ENCODE measurements around the gene TMTC1.

TMTC1 gene

DNA sequence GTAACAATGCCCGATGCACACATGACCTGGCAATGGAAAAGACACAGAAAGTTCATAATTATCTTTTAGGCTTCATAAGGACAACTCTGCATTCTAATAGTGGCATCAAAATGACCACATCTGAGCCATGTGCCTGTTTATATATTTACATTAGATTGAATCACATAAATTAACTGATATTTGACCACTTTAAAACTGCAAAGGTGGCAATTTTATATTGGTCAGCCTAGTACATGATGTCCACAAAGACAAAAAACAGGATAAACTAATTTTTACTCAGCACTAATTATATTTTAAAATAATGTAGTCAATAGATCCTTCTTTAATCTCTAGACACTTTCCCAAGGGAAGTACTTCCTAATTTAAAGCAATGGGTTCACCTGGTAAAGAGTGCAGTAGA, 274.2 kb downstream of the TMTC1 start:
- no peak overlapping the region for H2AFZ ChIP-seq (ENCODE audit: low read depth, low read length)
- no peaks in the 10 kb centered on the region for H3K27me3 ChIP-seq (ENCODE audit: control insufficient read depth in 1 of 2, insufficient read depth in 1 of 2, low read length in 2 of 2)
- H3K14ac ChIP-seq (ENCODE audit: low read length in 2 of 2), result no peak overlapping the region
- no peak overlapping the region for H3K9ac ChIP-seq (ENCODE audit: low read length)
- no peak overlapping the region for H2BK120ac ChIP-seq (ENCODE audit: low read depth, low read length)
- H3K36me3 ChIP-seq (ENCODE audit: control insufficient read depth in 1 of 2, insufficient read depth in 2 of 2, low read depth in 1 of 2, low read length in 2 of 2), result peaks cover 0 to 46% of the 10 kb centered on the region in 2 experiments
- no peak overlapping the region for H2BK15ac ChIP-seq (ENCODE audit: low read depth, poor library complexity, severe bottlenecking)
- no peak overlapping the region for H4K91ac ChIP-seq (ENCODE audit: low read length)
- H2BK12ac ChIP-seq (ENCODE audit: low read length in 2 of 2), result no peak overlapping the region
- H3K18ac ChIP-seq (ENCODE audit: low read depth in 1 of 2, low read length in 2 of 2), result no peak overlapping the region
- H3K79me1 ChIP-seq (replicated peaks; ENCODE audit: low read length, poor library complexity, severe bottlenecking), result no peaks in the 10 kb centered on the region
- H2BK5ac ChIP-seq (ENCODE audit: low read depth, low read length, poor library complexity, severe bottlenecking), result no peak overlapping the region
- 100% methylated on average over 1 of the region's 1 CpG for WGBS
- H3K23ac ChIP-seq (ENCODE audit: low read length in 2 of 2), result no peak overlapping the region
- H4K8ac ChIP-seq (ENCODE audit: low read length), result no peak overlapping the region
- H3K9me3 ChIP-seq (ENCODE audit: control insufficient read depth, low read length), result no peaks in the 10 kb centered on the region
- no peak overlapping the region for H3K4me3 ChIP-seq (ENCODE audit: insufficient read depth in 1 of 2, low read depth in 1 of 2, low read length in 2 of 2)
- no peak overlapping the region for H2AK5ac ChIP-seq (ENCODE audit: low read length, severe bottlenecking)
- H3K27ac ChIP-seq (ENCODE audit: low read length, poor library complexity, severe bottlenecking), result no peak overlapping the region
- H3K4me1 ChIP-seq (ENCODE audit: control insufficient read depth, insufficient read depth, low read depth, low read length), result no peaks in the 10 kb centered on the region
- H3K4me2 ChIP-seq (ENCODE audit: low read length, poor library complexity, severe bottlenecking), result no peak overlapping the region
- H3K4ac ChIP-seq (ENCODE audit: low read depth in 1 of 2, low read length in 2 of 2), result no peak overlapping the region
- DNase-seq, result no peak

- Histone ChIP-seq H3K4me2 (ENCODE audit: low read length, poor library complexity, severe bottlenecking) (no peak overlapping the region), H3K9ac (ENCODE audit: low read length) (no peak overlapping the region), H3K18ac (ENCODE audit: low read depth in 1 of 2, low read length in 2 of 2) (no peak overlapping the region), H2BK12ac (ENCODE audit: low read length in 2 of 2) (no peak overlapping the region), H3K4me3 (ENCODE audit: insufficient read depth in 1 of 2, low read depth in 1 of 2, low read length in 2 of 2) (no peak overlapping the region), H2BK15ac (ENCODE audit: low read depth, poor library complexity, severe bottlenecking) (no peak overlapping the region), H3K23ac (ENCODE audit: low read length in 2 of 2) (no peak overlapping the region), H3K14ac (ENCODE audit: low read length in 2 of 2) (no peak overlapping the region), H3K9me3 (ENCODE audit: control insufficient read depth, low read length) (no peaks in the 10 kb centered on the region), H3K4ac (ENCODE audit: low read depth in 1 of 2, low read length in 2 of 2) (no peak overlapping the region), H3K27me3 (ENCODE audit: control insufficient read depth in 1 of 2, insufficient read depth in 1 of 2, low read length in 2 of 2) (no peaks in the 10 kb centered on the region), H4K91ac (ENCODE audit: low read length) (no peak overlapping the region), H3K36me3 (ENCODE audit: control insufficient read depth in 1 of 2, insufficient read depth in 2 of 2, low read depth in 1 of 2, low read length in 2 of 2) (peaks cover 0 to 46% of the 10 kb centered on the region in 2 experiments), H3K27ac (ENCODE audit: low read length, poor library complexity, severe bottlenecking) (no peak overlapping the region), H3K4me1 (ENCODE audit: control insufficient read depth, insufficient read depth, low read depth, low read length) (no peaks in the 10 kb centered on the region), H2BK120ac (ENCODE audit: low read depth, low read length) (no peak overlapping the region), H2AFZ (ENCODE audit: low read depth, low read length) (no peak overlapping the region), H2AK5ac (ENCODE audit: low read length, severe bottlenecking) (no peak overlapping the region), H2BK5ac (ENCODE audit: low read depth, low read length, poor library complexity, severe bottlenecking) (no peak overlapping the region), H4K8ac (ENCODE audit: low read length) (no peak overlapping the region), H3K79me1 (replicated peaks; ENCODE audit: low read length, poor library complexity, severe bottlenecking) (no peaks in the 10 kb centered on the region)
- WGBS, result 95% methylated on average over 2 of the region's 2 CpGs
- no peak for DNase-seq
Observed at GRCh38 chr12:29508949-29509348, 274.8 kb downstream of the TMTC1 start.

GRCh38 chr12:29505122-29505521, 278.6 kb downstream of the TMTC1 start:
- no peak overlapping the region for H2BK120ac ChIP-seq (ENCODE audit: low read depth, low read length)
- no peak overlapping the region for H3K4me2 ChIP-seq (ENCODE audit: low read length, poor library complexity, severe bottlenecking)
- no peak overlapping the region for H3K9ac ChIP-seq (ENCODE audit: low read length)
- no peak overlapping the region for H2AK5ac ChIP-seq (ENCODE audit: low read length, severe bottlenecking)
- no peak overlapping the region for H4K91ac ChIP-seq (ENCODE audit: low read length)
- no peak overlapping the region for H2BK5ac ChIP-seq (ENCODE audit: low read depth, low read length, poor library complexity, severe bottlenecking)
- no peaks in the 10 kb centered on the region for H3K4me1 ChIP-seq (ENCODE audit: control insufficient read depth, insufficient read depth, low read depth, low read length)
- no peak overlapping the region for H3K4me3 ChIP-seq (ENCODE audit: insufficient read depth in 1 of 2, low read depth in 1 of 2, low read length in 2 of 2)
- H3K14ac ChIP-seq (ENCODE audit: low read length in 2 of 2), result no peak overlapping the region
- no peak overlapping the region for H3K27ac ChIP-seq (ENCODE audit: low read length, poor library complexity, severe bottlenecking)
- H3K4ac ChIP-seq (ENCODE audit: low read depth in 1 of 2, low read length in 2 of 2), result no peak overlapping the region
- no peaks in the 10 kb centered on the region for H3K27me3 ChIP-seq (ENCODE audit: control insufficient read depth in 1 of 2, insufficient read depth in 1 of 2, low read length in 2 of 2)
- no peak overlapping the region for H3K18ac ChIP-seq (ENCODE audit: low read depth in 1 of 2, low read length in 2 of 2)
- H4K8ac ChIP-seq (ENCODE audit: low read length), result no peak overlapping the region
- no peak overlapping the region for H2BK12ac ChIP-seq (ENCODE audit: low read length in 2 of 2)
- no peak overlapping the region for H2BK15ac ChIP-seq (ENCODE audit: low read depth, poor library complexity, severe bottlenecking)
- H3K23ac ChIP-seq (ENCODE audit: low read length in 2 of 2), result no peak overlapping the region
- WGBS, result 93% methylated on average over 3 of the region's 3 CpGs
- no peaks in the 10 kb centered on the region for H3K9me3 ChIP-seq (ENCODE audit: control insufficient read depth, low read length)
- no peak for DNase-seq
- peaks cover 0 to 42% of the 10 kb centered on the region in 2 experiments for H3K36me3 ChIP-seq (ENCODE audit: control insufficient read depth in 1 of 2, insufficient read depth in 2 of 2, low read depth in 1 of 2, low read length in 2 of 2)
- H2AFZ ChIP-seq (ENCODE audit: low read depth, low read length), result no peak overlapping the region
- H3K79me1 ChIP-seq (replicated peaks; ENCODE audit: low read length, poor library complexity, severe bottlenecking), result no peaks in the 10 kb centered on the region

DNA sequence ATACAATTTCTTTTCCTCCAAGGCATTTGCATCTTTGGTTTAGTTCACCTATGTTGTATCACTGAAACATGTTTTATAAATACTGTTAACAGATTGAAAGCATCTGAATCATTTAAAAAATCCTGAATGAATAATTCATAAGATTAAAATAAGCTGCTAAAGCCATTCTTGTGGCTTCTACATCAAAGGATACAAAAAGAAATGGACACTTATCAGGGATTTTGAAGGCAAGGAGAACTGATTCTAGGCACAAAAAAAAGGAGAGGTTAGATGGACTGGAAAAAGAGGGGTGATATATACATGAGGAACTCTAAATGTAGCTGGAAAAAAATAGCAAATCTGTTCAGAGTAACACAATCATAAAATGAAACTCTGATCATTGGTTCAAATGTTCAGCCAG, 280.5 kb downstream of the TMTC1 start:
- H4K8ac ChIP-seq (ENCODE audit: low read length), result no peak overlapping the region
- H2AK5ac ChIP-seq (ENCODE audit: low read length, severe bottlenecking), result no peak overlapping the region

More for the DNA sequence above, 280.5 kb downstream of the TMTC1 start:
- DNase-seq, result no peak
- Histone ChIP-seq H3K14ac (ENCODE audit: low read length in 2 of 2) (no peak overlapping the region), H3K4me2 (ENCODE audit: low read length, poor library complexity, severe bottlenecking) (no peak overlapping the region), H3K27me3 (ENCODE audit: control insufficient read depth in 1 of 2, insufficient read depth in 1 of 2, low read length in 2 of 2) (no peaks in the 10 kb centered on the region), H3K23ac (ENCODE audit: low read length in 2 of 2) (no peak overlapping the region), H3K4me3 (ENCODE audit: insufficient read depth in 1 of 2, low read depth in 1 of 2, low read length in 2 of 2) (no peak overlapping the region), H3K9me3 (ENCODE audit: control insufficient read depth, low read length) (no peaks in the 10 kb centered on the region), H3K18ac (ENCODE audit: low read depth in 1 of 2, low read length in 2 of 2) (no peak overlapping the region), H2BK12ac (ENCODE audit: low read length in 2 of 2) (no peak overlapping the region), H3K4ac (ENCODE audit: low read depth in 1 of 2, low read length in 2 of 2) (no peak overlapping the region), H3K36me3 (ENCODE audit: control insufficient read depth in 1 of 2, insufficient read depth in 2 of 2, low read depth in 1 of 2, low read length in 2 of 2) (peaks cover 0 to 38% of the 10 kb centered on the region in 2 experiments), H2BK15ac (ENCODE audit: low read depth, poor library complexity, severe bottlenecking) (no peak overlapping the region), H3K27ac (ENCODE audit: low read length, poor library complexity, severe bottlenecking) (no peak overlapping the region), H2BK5ac (ENCODE audit: low read depth, low read length, poor library complexity, severe bottlenecking) (no peak overlapping the region), H4K91ac (ENCODE audit: low read length) (no peak overlapping the region), H3K79me1 (replicated peaks; ENCODE audit: low read length, poor library complexity, severe bottlenecking) (no peaks in the 10 kb centered on the region), H3K4me1 (ENCODE audit: control insufficient read depth, insufficient read depth, low read depth, low read length) (no peaks in the 10 kb centered on the region), H2AFZ (ENCODE audit: low read depth, low read length) (no peak overlapping the region), H3K9ac (ENCODE audit: low read length) (no peak overlapping the region), H2BK120ac (ENCODE audit: low read depth, low read length) (no peak overlapping the region)

All from mesenchymal stem cell (in vitro differentiated cells and primary cell).